ENCODE data around the gene BHLHE23. TPM values are rescaled to one million over a fixed set of nuclear protein-coding genes. Genes with fewer than 3 reads are reported as not detected.

Gene BHLHE23
- not detected for total RNA-seq

DNA sequence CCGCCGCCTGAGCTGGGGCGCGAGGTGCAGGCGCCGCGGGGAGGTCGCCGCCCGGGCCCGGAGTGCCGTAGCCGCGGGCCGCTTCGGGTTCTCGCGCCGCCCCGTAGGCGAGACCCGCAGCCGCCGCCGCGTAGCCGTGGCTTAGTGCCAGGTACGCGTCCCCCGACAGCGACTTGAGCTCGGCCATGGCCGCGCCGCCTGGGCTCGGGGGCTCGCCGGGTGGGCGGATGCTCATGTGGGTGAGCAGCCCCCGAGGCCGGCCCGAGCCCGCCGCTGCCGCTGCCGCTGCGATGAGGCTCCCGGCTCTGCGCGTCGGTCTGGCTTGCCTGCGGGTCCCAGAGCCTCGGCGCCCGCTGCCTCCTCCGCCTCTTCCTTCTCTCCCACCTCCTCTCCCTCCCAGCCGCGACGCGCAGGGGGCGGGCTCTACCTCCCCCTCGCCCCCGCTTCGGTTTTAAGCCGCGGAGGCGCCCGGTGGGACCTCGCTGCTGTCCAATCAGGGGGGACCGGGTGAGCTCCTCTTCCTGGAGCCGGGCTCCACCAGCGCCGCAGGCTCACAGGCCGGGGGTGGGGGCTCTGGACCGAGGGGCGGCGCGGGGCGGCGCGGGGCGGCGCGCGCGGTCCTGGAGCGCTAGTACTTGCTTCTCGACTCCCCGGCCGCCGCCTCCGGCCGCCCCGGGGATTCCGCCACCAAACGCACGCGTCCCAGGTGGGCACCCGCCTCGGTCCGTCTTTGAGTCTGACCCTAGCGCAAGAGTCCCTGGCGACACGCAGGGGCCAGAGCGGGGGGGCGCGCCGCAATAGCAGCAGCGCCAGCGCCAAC is at the start of gene BHLHE23:
Gene BHLHE23, minus strand, starts transcription at position 425 of the 820 bp plus-strand sequence. Its CDS starts 190 bp downstream, at position 235.
- CTCF ChIA-PET: interaction anchor here (1.3 kb wide), 1 partner anchor 25 kb away, joined by 3 read pairs; no protein-coding TSS in a partner anchor

DNA sequence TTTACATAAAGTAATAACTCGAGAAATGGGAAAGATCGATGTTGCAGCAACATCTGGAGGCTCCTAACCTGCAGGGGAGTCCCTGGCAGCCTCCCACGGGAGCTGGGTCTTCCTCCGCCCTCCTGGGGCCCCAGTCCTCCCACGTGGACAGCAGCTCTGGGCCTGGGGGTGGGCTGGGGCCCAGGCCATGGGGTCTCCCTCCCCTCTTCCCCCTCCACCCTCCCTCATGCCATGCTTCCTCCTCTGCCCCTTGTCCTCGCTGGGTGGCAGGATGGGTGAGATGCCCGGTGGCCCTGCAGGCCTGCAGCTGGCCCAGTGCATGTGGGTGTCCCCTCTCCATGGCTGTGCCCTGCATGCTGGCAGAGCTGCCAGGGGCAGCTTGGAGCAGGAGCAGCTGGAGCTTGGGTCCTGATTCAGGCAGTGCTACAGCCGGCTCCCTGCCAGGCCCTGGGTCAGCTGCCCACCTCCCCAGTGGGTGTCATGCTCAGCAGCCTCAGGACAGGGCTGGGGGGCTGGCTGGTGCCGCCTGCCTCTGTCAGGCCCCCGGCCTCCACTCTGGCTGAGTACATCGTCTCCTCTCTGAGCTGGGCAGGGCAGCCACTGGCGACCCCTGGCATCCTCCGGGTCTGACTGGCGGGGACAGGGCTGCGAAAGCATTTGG is 48.9 kb upstream of the BHLHE23 start:
- CTCF ChIA-PET: interaction anchor here (0.7 to 1.5 kb wide), 4 partner anchors 67 to 333 kb away, joined by 3 to 6 read pairs (median 3); no protein-coding TSS in a partner anchor
- POLR2A ChIA-PET: no interaction called here

More for the DNA sequence above, at the start of gene BHLHE23:
- POLR2A ChIA-PET: no interaction called here

DNA sequence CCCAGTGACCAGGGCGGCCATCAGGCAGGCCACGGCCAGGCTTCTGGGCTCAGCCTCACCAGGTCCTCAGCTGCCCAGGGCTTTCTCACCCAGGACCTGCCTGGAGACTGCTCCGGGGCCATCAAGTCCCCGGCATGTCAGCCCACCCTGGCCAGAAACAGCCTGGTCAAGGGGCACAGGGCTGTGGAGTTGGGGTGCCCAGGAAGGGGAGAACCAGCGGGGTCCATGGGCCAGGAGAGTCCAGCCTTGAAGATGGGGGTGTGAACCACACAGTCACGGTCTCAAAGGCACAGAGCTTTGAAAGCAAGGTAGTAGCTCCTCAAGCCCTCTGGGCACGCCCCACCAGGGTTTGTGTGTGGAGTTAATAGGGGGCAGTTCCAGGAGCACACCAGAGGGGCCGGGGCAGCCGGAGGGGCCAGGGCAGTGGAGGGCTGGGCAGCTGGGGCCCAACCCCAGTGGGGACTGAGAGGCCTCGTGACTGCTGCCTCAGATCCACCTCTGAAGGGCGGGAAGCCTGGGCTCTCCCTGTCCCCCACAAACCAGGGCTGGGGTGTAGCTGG is 48.0 kb upstream of the BHLHE23 start:
- CTCF ChIA-PET: no interaction called here
- POLR2A ChIA-PET: no interaction called here

DNA sequence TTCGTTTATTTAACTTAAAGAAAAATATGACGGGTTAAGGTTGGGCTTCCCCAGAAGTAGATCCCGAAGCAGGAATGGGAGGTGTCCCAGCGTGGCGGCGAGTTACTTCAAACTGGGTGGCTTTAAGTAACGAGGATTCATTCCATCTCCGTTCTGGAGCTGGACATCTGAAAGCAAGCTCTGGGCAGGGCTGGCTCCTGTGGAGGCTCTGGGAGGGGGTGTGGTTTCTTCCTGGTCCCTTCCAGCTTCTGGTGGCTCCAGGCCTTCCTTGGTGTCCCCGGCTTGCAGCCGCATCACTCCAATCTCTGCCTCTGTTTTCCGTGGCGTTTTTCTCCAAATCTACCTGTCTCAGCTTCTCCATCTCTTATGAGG is 47.3 kb upstream of the BHLHE23 start:
- CTCF ChIA-PET: interaction anchor here (0.7 kb wide), 1 partner anchor 220 kb away, joined by 3 read pairs; no protein-coding TSS in a partner anchor
- POLR2A ChIA-PET: no interaction called here

DNA sequence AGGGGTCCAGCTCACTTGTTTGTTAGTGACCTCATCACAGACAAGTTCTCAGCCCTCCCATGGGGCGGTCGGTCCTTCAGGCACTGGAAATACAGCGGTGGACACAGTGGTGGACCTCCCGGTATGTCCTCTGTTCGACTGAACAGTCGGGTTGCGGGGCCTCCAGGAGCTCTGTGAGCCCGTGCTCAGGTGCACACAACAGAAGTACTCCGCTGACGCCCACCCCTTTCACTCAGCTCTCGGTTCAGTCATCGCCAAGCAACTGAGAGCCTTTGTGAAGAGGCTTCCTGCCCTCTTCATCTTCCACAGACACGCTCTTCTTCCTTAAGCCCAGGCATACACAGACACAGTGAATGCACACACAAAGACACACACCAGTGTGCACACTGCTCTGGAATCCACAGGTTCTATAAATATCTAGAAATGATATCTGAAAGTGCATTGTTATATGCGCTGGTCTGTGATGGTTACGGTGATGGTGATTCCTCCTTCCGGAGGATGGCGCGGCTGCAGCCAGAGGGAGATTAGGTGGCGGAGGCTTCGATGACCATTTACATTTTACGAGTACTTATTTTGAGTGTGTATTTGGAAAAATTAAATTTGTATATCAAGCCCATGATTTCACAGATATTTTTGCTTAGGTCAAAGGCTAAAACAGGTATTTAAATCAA is 46.8 kb upstream of the BHLHE23 start:
- CTCF ChIA-PET: interaction anchor here (0.7 kb wide), 1 partner anchor 221 kb away, joined by 3 read pairs; no protein-coding TSS in a partner anchor
- POLR2A ChIA-PET: no interaction called here

DNA sequence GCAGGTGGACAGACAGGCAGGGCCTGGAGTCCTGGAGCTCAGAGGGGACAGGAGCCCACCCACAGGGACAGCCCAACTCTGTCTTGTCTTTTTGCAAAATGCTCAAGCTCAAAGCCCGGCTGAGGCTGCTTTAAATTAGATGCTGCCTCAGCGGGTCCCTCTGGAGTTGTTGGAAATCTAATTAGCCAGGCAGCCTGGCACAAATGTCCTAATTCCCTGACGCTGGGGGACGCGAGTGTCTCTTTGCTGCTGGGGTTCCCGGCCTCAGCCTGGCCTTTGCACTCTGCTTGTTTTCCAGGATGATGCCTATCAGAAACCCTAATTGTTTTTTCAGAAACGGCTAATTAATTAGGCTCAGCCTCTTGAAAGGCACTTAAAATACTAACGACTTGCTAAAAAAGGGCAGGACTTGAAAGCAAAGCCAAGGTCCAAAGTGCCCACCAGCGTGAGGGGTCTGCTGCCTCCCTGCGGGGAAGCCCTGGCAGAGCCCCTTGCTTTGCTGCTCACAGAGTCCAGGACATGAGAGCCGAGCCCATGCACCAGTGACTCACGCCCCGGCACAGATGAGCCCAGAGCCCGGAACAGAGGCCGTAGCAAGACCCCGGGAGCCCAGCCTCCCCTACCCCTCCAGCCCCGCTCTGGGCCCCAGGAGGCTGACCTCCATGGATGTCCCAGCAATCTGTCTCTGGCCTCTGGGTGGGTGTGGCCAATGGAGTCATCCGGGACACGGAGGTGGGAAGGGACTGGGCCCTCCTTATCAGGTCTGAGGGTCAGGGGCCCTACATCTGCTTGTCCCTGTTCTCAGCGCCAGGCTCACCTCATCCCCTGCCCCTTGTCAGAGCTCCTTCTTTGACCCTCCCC is 46.0 kb upstream of the BHLHE23 start:
- ChIA-PET CTCF (no interaction called here), POLR2A (no interaction called here)

DNA sequence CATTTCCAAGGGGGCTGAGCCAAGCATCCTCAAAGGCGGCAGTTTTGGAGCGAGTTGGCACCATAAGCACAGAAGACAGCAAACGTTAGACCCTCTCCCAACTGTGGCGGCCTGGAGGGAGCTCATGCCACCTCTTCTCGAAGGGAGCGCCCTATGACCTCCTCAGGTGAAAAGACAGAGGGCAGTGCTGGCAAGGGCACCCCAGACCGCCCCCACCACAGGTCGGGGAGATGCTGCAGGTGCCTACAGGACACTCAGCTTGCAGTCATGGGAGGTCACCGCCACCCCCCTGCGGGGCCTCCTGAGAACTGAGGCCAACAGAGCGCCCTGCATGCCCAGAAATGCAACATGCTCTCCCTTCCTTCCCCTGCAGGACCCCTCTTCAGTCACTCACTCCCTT is 45.1 kb upstream of the BHLHE23 start:
- POLR2A ChIA-PET: no interaction called here
- CTCF ChIA-PET: no interaction called here

DNA sequence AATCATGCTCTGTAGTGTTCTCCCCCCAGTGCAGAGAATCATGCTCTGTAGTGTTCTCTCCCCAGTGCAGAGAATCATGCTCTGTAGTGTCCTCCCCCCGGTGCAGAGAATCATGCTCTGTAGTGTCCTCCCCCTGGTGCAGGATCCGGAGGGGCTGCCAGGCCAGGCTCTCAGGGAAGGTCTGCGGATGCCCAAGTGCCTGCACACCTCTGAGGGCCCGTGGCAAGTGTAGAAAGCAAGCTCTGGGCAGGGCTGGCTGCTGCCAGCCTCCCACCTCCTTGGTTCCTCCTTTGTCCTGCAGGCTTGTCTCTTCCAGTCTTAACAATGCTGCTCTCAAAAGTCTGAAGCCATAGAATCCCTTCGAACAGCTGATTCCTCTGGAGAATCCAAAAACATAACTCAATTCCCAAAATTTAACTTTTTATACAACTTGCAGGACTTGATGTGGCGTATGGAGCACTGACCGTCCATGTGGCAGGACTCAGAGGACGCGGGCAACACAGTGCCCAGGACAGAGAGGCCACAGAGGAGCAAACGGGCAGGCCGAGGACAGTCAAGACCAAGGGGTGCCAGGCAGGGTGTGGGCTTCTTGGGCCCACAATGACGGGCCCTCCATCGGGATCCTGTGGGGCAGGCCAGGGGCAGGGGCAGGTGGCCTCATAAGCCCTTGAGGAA is 44.6 kb upstream of the BHLHE23 start:
- ChIA-PET POLR2A (no interaction called here), CTCF (no interaction called here)

DNA sequence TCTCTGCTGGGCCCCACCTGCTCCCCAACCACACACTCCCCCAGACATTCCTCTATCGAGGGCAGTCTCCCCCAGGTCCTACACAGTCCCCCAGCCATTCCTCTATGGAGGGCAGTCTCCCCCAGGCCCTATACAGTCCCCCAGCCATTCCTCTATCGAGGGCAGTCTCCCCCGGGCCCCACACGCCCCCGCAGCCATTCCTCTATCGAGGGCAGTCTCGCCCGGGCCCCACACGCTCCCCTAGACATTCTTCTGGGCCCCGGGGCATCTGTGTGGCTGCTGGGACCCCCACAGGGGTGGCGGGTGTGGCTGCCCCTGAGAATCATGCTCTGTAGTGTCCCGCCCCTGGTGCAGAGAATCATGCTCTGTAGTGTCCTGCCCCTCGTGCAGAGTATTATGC is 43.6 kb upstream of the BHLHE23 start:
- ChIA-PET CTCF (no interaction called here), POLR2A (no interaction called here)

DNA sequence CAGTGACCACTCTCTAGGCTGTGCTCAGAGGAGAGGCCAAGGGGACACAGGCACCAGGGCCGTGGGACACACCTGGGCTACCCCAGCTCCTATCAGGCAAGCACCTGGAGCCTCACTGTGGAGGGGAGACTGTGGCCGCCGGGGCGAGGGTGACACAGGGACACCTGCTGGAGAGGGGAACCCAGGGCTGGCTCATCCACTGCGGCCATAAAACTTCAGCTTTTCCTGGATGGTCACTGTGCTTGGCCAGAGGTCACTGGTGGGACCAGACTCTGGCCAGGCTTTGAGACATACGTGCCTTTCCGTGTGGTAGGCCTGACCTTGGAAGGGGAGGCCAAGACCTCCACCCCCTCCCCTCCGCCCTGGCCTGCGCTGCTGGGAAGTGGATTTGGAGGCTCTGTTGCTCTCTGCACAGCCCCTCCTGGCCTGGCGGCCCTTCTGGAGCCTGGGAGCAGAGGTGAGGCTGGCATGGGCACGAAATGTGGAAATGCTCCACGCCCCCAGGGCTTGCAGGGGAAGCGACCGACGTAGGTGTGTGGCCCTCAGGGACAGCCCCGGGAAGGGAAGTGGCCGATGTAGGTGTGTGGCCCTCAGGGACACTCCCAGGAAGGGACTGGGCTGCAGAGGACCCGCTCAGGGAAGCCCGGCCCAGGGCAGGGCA is 42.9 kb upstream of the BHLHE23 start:
- ChIA-PET POLR2A (no interaction called here), CTCF (no interaction called here)

DNA sequence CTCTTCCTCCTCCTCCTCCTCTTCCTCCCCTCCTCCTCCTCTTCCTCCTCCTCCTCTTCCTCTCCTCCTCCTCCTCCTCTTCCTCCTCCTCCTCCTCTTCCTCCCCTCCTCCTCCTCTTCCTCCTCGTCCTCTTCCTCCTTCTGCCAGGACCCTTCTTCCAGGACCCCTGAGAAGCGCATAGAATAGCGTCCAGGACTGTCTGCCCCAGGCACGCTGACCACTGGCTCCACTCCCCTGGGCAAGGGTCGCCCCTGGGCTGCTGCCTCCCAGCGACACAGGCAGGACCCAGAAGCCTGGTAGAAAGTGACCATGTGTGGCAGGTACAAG is 42.4 kb upstream of the BHLHE23 start:
- CTCF ChIA-PET: no interaction called here
- POLR2A ChIA-PET: no interaction called here

DNA sequence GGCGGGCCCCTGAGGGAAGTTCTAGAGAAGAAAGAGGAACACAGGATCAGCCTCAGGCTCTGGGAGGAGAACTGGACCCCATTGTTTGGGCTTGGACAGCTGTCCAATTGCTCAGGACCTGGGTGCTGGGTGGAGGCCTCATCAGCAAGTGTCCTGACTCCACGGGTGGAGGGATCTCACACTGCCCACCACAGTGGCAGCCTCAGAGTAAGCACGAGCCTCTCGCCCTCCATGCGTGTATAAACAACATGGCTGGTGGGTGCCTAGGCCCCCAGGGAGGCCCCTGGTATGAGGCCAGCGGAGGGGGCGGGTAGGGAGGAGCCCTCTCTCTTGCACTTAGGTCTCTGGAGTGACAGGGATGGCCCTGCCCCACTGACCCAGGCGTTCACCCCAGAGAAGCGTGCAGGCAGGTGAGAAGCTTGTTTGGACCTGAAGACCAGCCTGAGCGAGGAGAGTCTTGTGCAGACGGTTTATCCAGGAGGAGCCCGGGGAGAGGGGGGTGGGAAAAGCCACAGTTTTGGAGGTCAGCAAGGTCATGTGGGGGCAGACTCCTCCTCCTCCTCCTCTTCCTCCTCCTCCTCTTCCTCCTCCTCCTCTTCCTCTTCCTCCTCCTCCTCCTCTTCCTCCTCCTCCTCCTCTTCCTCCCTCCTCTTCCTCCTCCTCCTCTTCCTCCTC is 41.9 kb upstream of the BHLHE23 start:
- ChIA-PET CTCF (interaction anchor here (1.2 kb wide), 1 partner anchor 8 kb away, joined by 3 read pairs; no protein-coding TSS in a partner anchor), POLR2A (no interaction called here)

DNA sequence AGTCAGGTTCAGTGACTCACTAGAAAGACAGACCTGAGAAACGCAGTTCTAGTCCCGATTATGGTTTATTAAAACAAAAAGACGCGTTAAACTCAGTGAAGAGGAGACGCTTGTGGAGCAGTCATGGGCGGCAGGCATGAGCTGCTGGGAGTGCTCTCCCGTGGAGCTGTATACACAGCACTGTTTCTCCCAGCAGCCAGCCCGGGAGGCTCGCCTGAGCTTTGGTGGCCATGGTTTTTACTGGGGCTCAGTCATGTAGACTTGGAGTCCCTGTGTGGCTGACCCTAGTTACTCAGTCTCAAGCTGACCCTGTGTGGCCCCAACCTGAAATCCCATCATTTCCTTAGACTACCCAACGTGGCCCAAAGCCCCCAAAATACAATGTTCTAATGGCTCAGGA is 41.2 kb upstream of the BHLHE23 start:
- ChIA-PET POLR2A (no interaction called here), CTCF (interaction anchor here (1.2 kb wide), 1 partner anchor 9 kb away, joined by 3 read pairs; no protein-coding TSS in a partner anchor)

DNA sequence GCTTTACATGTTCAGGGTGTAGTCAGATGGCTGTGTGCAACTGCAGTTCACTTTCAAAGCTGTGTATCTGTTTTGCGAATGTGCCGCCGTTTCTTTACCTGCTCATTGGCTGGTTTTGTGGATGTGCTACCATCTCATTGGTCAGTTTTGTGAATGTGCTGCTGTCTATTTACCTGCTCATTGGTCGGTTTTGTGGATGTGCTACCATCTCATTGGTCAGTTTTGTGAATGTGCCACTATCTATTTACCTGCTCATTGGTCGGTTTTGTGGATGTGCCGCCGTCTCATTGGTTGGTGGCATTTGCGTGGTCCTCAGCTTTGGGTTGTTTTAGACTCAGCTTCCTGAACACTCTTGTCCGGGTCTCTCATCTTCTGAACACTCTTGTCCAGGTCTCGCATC is 40.5 kb upstream of the BHLHE23 start:
- CTCF ChIA-PET: interaction anchor here (0.7 to 1.2 kb wide), 2 partner anchors 10 to 350 kb away, joined by 3 read pairs; no protein-coding TSS in a partner anchor

DNA sequence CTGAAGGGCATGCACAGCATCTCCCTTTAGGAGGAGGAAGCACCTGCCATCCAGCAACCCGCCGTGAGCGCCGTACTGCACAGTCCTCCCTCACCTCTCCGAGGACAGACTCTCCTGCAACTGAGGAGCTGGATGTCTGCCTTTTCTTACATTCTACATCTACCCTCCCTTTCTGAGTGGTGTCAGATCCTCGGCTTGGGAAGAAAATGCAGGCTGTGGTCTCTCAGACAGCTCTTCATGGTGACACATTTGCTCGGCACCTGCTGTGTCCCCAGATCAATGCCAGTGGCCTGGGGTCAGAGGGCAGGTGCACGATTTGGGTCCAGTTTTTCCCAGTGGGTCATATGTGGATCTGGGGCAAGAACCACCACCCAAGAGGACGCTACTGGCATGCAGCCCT is 40.1 kb upstream of the BHLHE23 start:
- ChIA-PET CTCF (interaction anchor here (0.7 kb wide), 1 partner anchor 350 kb away, joined by 3 read pairs; no protein-coding TSS in a partner anchor), POLR2A (no interaction called here)

More for the DNA sequence above, 40.5 kb upstream of the BHLHE23 start:
- POLR2A ChIA-PET: no interaction called here

DNA sequence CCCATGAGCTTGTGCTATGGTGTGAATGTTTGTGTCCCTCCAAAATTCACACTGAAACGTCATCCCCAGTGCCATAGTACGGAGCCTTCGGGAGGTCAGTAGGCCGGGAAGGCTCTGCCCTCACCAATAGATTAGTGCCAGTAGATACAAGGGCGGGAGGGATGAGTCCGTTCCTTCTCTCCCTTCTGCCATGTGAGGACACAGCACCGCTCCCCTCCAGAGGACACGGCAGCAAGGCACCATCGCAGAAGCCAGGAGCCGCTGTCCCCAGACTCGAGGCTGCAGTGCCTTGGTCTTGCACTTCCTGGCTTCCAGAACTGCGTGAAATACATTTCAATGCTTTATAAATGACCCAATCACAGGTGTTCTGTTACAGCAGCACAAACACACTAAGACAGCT is 39.2 kb upstream of the BHLHE23 start:
- CTCF ChIA-PET: no interaction called here
- POLR2A ChIA-PET: no interaction called here

DNA sequence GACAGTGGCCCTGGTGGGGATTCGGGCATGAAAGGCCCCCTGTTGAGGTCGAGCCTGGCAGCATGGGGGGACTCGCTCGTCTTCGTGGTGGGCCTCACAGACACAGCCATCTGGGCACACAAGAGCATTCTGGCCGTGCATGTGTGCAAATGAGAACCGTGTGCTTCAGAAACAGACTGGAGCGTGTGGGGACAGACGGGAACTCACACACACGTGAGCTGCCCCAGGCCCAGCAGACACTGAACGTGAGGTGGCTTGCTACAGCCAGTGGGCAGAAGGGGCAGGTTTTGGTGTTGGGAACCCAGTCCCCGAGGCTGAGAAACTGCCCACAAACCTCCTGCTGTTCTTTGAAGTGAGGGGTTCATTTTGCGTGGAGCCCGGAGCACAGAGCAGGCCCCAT is 38.6 kb upstream of the BHLHE23 start:
- ChIA-PET POLR2A (no interaction called here), CTCF (no interaction called here)

DNA sequence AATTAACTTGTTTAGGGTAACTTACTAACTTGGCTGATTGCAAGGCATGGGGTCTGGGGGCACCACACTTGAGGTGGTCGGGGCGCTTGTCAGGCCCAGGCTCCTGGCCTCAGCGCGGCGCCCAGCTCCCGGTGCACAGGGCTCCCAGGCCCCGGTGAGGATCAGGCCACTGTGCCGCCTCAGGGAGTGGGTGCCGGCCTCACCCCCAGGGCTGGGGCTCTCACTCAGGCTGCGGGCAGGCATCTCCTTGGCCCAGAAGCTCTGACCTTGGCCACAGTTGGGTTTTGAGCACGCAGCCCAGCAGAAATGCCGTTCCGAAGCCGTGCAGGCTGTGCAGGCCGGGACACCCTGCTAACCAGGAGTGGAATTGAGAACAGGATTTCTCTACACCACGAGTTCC is 37.8 kb upstream of the BHLHE23 start:
- CTCF ChIA-PET: no interaction called here
- POLR2A ChIA-PET: no interaction called here
